NOMO-1 treated with dmso at 0.1 percent for 144 hours (cell line): ENCODE results near the gene TMEM123.

Experiments used
- DNase-seq: peaks from one replicate; lab custom pipeline; 2025; ENCODE audit not compliant: unreplicated experiment; lab: John Stamatoyannopoulos, UW

The TMEM123 gene

GRCh38 chr11:102452461-102453301, at the start of gene TMEM123:
Gene TMEM123 (minus strand): TSS chr11:102452765. CDS start chr11:102452623, 142 bp downstream.
- peak; percentile 93 for DNase-seq

- DNase-seq = no peak
Observed at GRCh38 chr11:102500829-102501228, 48.3 kb upstream of the TMEM123 start.

GRCh38 chr11:102499931-102500330, 47.4 kb upstream of the TMEM123 start:
- no peak for DNase-seq

- DNase-seq = no peak
Observed at GRCh38 chr11:102499151-102499550, 46.6 kb upstream of the TMEM123 start.

GRCh38 chr11:102497061-102497460, 44.5 kb upstream of the TMEM123 start:
- no peak for DNase-seq

- peak; percentile 31 for DNase-seq
Observed at GRCh38 chr11:102495161-102496042, 42.8 kb upstream of the TMEM123 start.

- no peak for DNase-seq
Observed at GRCh38 chr11:102494216-102494615, 41.7 kb upstream of the TMEM123 start.

GRCh38 chr11:102493524-102493923, 41.0 kb upstream of the TMEM123 start:
- no peak for DNase-seq

- DNase-seq = no peak
Observed at GRCh38 chr11:102491969-102492368, 39.4 kb upstream of the TMEM123 start.

- no peak for DNase-seq
Observed at GRCh38 chr11:102489186-102490145, 36.9 kb upstream of the TMEM123 start.

GRCh38 chr11:102488208-102488607, 35.6 kb upstream of the TMEM123 start:
- DNase-seq = no peak

GRCh38 chr11:102487214-102487613, 34.6 kb upstream of the TMEM123 start:
- no peak for DNase-seq

GRCh38 chr11:102486584-102486983, 34.0 kb upstream of the TMEM123 start:
- DNase-seq = no peak

GRCh38 chr11:102485095-102485722, 32.6 kb upstream of the TMEM123 start:
- DNase-seq = no peak

- no peak for DNase-seq
Observed at GRCh38 chr11:102482433-102482832, 29.9 kb upstream of the TMEM123 start.

- no peak for DNase-seq
Observed at GRCh38 chr11:102479733-102480132, 27.2 kb upstream of the TMEM123 start.

- no peak for DNase-seq
Observed at GRCh38 chr11:102478673-102479299, 26.2 kb upstream of the TMEM123 start.

GRCh38 chr11:102476812-102477211, 24.2 kb upstream of the TMEM123 start:
- DNase-seq = no peak

- DNase-seq = no peak
Observed at GRCh38 chr11:102476069-102476468, 23.5 kb upstream of the TMEM123 start.

- DNase-seq = no peak
Observed at GRCh38 chr11:102473543-102473942, 21.0 kb upstream of the TMEM123 start.
